H1 (cell line): Measurements from ENCODE around the gene ARHGEF10L. TPM values are rescaled to one million over a fixed set of nuclear protein-coding genes. Genes with fewer than 3 reads are reported as not detected.

Source experiments
- CTCF ChIA-PET: fragments of 300-600 bp; sonication (Branson Sonifier 250); formaldehyde crosslinking; loops from one replicate; lab custom pipeline; 2021; ENCODE audit not compliant: partially characterized antibody; lab: Charles Lee
- POLR2A ChIA-PET: fragments of 300-600 bp; sonication (Branson Sonifier 250); formaldehyde crosslinking; loops from one replicate; lab custom pipeline; 2021; ENCODE audit warnings: inconsistent platforms; ENCODE audit not compliant: partially characterized antibody; lab: Charles Lee
- DNase-seq, 2 experiments: peaks; one replicate each; pipeline versions ENCODE4 v3.0.0 to v3.0.0-alpha.2; 2010 to 2022; ENCODE audit warnings: low spot score in 2 of 2, low read depth in 1 of 2, mixed read lengths in 1 of 2
- FAIRE-seq: peaks from 2 replicates; lab custom pipeline; 2011; peaks lifted over from hg19 to GRCh38; lab: Jason Lieb, UNC
- H2AFZ ChIP-seq: 2 replicates; pipeline ENCODE4 v1.8.1; 2012; ENCODE audit warnings: low read length, inconsistent platforms
- H2AK5ac ChIP-seq: 2 replicates; pipeline ENCODE4 v1.6.1; 2013; ENCODE audit warnings: low read depth, low read length
- H2BK120ac ChIP-seq: replicated peaks from 2 replicates; pipeline ENCODE3; 2013; ENCODE audit warnings: low read depth, low read length, inconsistent platforms
- H2BK12ac ChIP-seq: 2 replicates; pipeline ENCODE4 v1.6.1; 2013; ENCODE audit warnings: low read depth, low read length
- H2BK15ac ChIP-seq: 2 replicates; pipeline ENCODE4 v1.6.1; 2013; ENCODE audit warnings: low read length
- H2BK20ac ChIP-seq: 2 replicates; pipeline ENCODE4 v1.6.1; 2013; ENCODE audit warnings: low read length
- H2BK5ac ChIP-seq: 2 replicates; pipeline ENCODE4 v1.6.1; 2013; ENCODE audit warnings: low read depth, low read length
- H3K14ac ChIP-seq: 2 replicates; pipeline ENCODE4 v1.6.1; 2013; ENCODE audit warnings: inconsistent platforms; ENCODE audit not compliant: insufficient read length
- H3K18ac ChIP-seq: 2 replicates; pipeline ENCODE4 v1.6.1; 2013; ENCODE audit warnings: low read length; ENCODE audit errors: extremely low read depth
- H3K23ac ChIP-seq: 2 replicates; pipeline ENCODE4 v1.6.1; 2013; ENCODE audit warnings: inconsistent platforms; ENCODE audit not compliant: insufficient read length
- H3K23me2 ChIP-seq: 2 replicates; pipeline ENCODE4 v1.6.1; 2013; ENCODE audit warnings: low read depth, low read length
- H3K27ac ChIP-seq: 2 replicates; pipeline ENCODE4 v1.6.1; 2011; ENCODE audit warnings: low read depth, low read length, inconsistent platforms
- H3K27me3 ChIP-seq, 4 experiments: replicated peaks in 1 of 4; 1 replicate in 1 of 4; 2 replicates in 3 of 4; pipeline versions ENCODE4 v1.6.1 to v1.8.1; 2011 to 2013; ENCODE audit warnings: low read length in 3 of 4, mild to moderate bottlenecking in 3 of 4, inconsistent platforms in 2 of 4, mixed read lengths in 2 of 4, moderate library complexity in 1 of 4; ENCODE audit not compliant: control insufficient read depth in 3 of 4, insufficient read depth in 3 of 4; ENCODE audit errors: extremely low read depth in 1 of 4
- H3K36me3 ChIP-seq, 4 experiments: 2 replicates each; pipeline versions ENCODE4 v1.6.1 to v1.8.1; 2011 to 2013; ENCODE audit warnings: mild to moderate bottlenecking in 4 of 4, low read length in 3 of 4, moderate library complexity in 2 of 4, control low read depth in 1 of 4, inconsistent platforms in 1 of 4; ENCODE audit not compliant: insufficient read depth in 4 of 4, control insufficient read depth in 2 of 4
- H3K4ac ChIP-seq: replicated peaks from 2 replicates; pipeline ENCODE3; 2013; ENCODE audit warnings: low read length, low read depth, mixed read lengths, inconsistent platforms; ENCODE audit not compliant: insufficient read length
- H3K4me1 ChIP-seq, 4 experiments: replicated peaks in 1 of 4; 1 replicate in 1 of 4; 2 replicates in 3 of 4; pipeline versions ENCODE4 v1.6.1 to v1.8.1; 2011 to 2013; ENCODE audit warnings: low read length in 3 of 4, inconsistent platforms in 2 of 4, mixed read lengths in 1 of 4; ENCODE audit not compliant: insufficient read depth in 4 of 4, control insufficient read depth in 3 of 4
- H3K4me2 ChIP-seq, 2 experiments: 2 replicates each; pipeline versions ENCODE4 v1.6.1 to v1.8.1; 2011 to 2013; ENCODE audit warnings: low read depth in 2 of 2, low read length in 2 of 2, control low read depth in 1 of 2, inconsistent platforms in 1 of 2, mild to moderate bottlenecking in 1 of 2; ENCODE audit not compliant: insufficient read depth in 1 of 2
- H3K4me3 ChIP-seq, 4 experiments: fragments of 200-600, 300-600 bp in 1 of 4; sonication (generic), shearing (Covaris generic), sonication (Bioruptor Twin) in 1 of 4; 2 replicates each; pipeline versions ENCODE4 v1.5.1 to v1.8.1; 2011 to 2016; ENCODE audit warnings: low read length in 4 of 4, low read depth in 3 of 4, control low read depth in 2 of 4, inconsistent platforms in 2 of 4, mild to moderate bottlenecking in 2 of 4, mixed read lengths in 1 of 4, moderate library complexity in 1 of 4; ENCODE audit not compliant: insufficient read depth in 2 of 4; ENCODE audit errors: extremely low read depth in 1 of 4
- H3K56ac ChIP-seq: replicated peaks from 2 replicates; pipeline ENCODE3; 2013; ENCODE audit warnings: low read depth, mild to moderate bottlenecking, mixed read lengths, low read length, inconsistent platforms; ENCODE audit not compliant: insufficient read length
- H3K79me1 ChIP-seq: 2 replicates; pipeline ENCODE4 v1.6.1; 2013; ENCODE audit warnings: low read depth, low read length, control low read depth
- H3K79me2 ChIP-seq, 2 experiments: 2 replicates each; pipeline versions ENCODE4 v1.6.1 to v1.8.1; 2012 to 2013; ENCODE audit warnings: low read length in 2 of 2, mild to moderate bottlenecking in 2 of 2, inconsistent platforms in 1 of 2; ENCODE audit not compliant: insufficient read depth in 2 of 2, control insufficient read depth in 1 of 2
- H3K9ac ChIP-seq, 4 experiments: replicated peaks in 1 of 4; 1 replicate in 1 of 4; 2 replicates in 3 of 4; pipeline versions ENCODE4 v1.6.1 to v1.8.1; 2011 to 2013; ENCODE audit warnings: low read depth in 3 of 4, low read length in 3 of 4, control low read depth in 2 of 4, mild to moderate bottlenecking in 2 of 4, moderate library complexity in 2 of 4, inconsistent platforms in 1 of 4; ENCODE audit errors: extremely low read depth in 1 of 4
- H3K9me3 ChIP-seq, 2 experiments: 2 replicates each; pipeline versions ENCODE4 v1.6.1 to v1.8.1; 2012 to 2013; ENCODE audit warnings: mild to moderate bottlenecking in 2 of 2, moderate library complexity in 2 of 2, control low read depth in 1 of 2, inconsistent platforms in 1 of 2, low read depth in 1 of 2, low read length in 1 of 2, mixed read lengths in 1 of 2; ENCODE audit not compliant: insufficient read depth in 2 of 2
- H4K20me1 ChIP-seq, 2 experiments: replicated peaks in 1 of 2; 2 replicates each; pipeline versions ENCODE3 to v1.8.1; 2011 to 2013; ENCODE audit warnings: inconsistent platforms in 2 of 2, low read length in 2 of 2, mild to moderate bottlenecking in 1 of 2; ENCODE audit not compliant: insufficient read depth in 2 of 2, control insufficient read depth in 1 of 2
- H4K5ac ChIP-seq: 2 replicates; pipeline ENCODE4 v1.6.1; 2013; ENCODE audit warnings: low read length, low read depth, mixed read lengths, inconsistent platforms; ENCODE audit not compliant: insufficient read length
- H4K8ac ChIP-seq: 2 replicates; pipeline ENCODE4 v1.8.0; 2013; ENCODE audit warnings: mild to moderate bottlenecking, moderate library complexity, low read length, inconsistent platforms; ENCODE audit not compliant: insufficient read depth; ENCODE audit errors: extremely low read depth
- H4K91ac ChIP-seq: replicated peaks from 2 replicates; pipeline ENCODE3; 2013; ENCODE audit warnings: low read length, mixed read lengths, inconsistent platforms; ENCODE audit not compliant: insufficient read length
- TCF12 ChIP-seq: IDR thresholded peaks from 2 replicates; pipeline ENCODE4 v1.6.1; 2011; ENCODE audit warnings: low read depth, mild to moderate bottlenecking, low read length
- WGBS, 2 experiments: shearing (Covaris generic) in 1 of 2; methylation state at CpG; one replicate each; pipeline versions ENCODE4 v1.1.6 to v1.1.7; 2013 to 2015; ENCODE audit warnings: low lambda C conversion rate in 2 of 2, mixed read lengths in 2 of 2, inconsistent platforms in 1 of 2, low coverage in 1 of 2, missing lambda C conversion rate in 1 of 2; ENCODE audit not compliant: insufficient replicate concordance in 2 of 2, insufficient coverage in 1 of 2, insufficient read length in 1 of 2; ENCODE audit errors: extremely low coverage in 1 of 2, missing lambda C conversion rate in 1 of 2; 5-methylcytosine and 5-hydroxymethylcytosine counted together
- polyA plus RNA-seq, 7 experiments: library from polyadenylated mRNA; depleted of rRNA in 3 of 7; stranded (reverse) in 5 of 7; unstranded in 2 of 7; fragments of >200 nt in 5 of 7; fragments of 200-250 nt in 2 of 7; gene quantifications; 1 replicate in 5 of 7; 2 replicates in 1 of 7; 4 replicates in 1 of 7; pipeline versions ENCODE4 v1.2.1 to v1.2.3, GENCODE V29; 2011 to 2013; ENCODE audit warnings: missing spikeins in 2 of 7, mixed read lengths in 2 of 7
- total RNA-seq: library from RNA; stranded (reverse); fragmentation: NEBNext Ultra II Directional; extraction: Animal tissue kit (Norgen Biotek cat#: 25700); gene quantifications from 2 replicates; pipeline ENCODE4 v1.2.1, GENCODE V29; 2021

ARHGEF10L gene
- total and polyA plus RNA-seq, 2 of the 8 experiments (the other 6 are each of a cell fraction or from before 2014, with no cell fraction given), result 33.6 to 39.6 TPM

- CTCF ChIA-PET, result interaction anchor here (0.8 to 86.2 kb wide), 6 partner anchors 13 to 90 kb away, joined by 3 to 1640 read pairs (median 82); no protein-coding TSS in a partner anchor
- no peaks in the 10 kb centered on the region for H3K23me2 ChIP-seq
These were observed 45.0 kb downstream of the ARHGEF10L start for GRCh38 chr1:17584539-17584938.

More at GRCh38 chr1:17584539-17584938, 45.0 kb downstream of the ARHGEF10L start:
- no peak for DNase-seq
- POLR2A ChIA-PET, result interaction anchor here (1.0 to 2.2 kb wide), 4 partner anchors 10 to 38 kb away, joined by 3 to 5 read pairs (median 4); no protein-coding TSS in a partner anchor
- no peak overlapping the region for H2BK12ac ChIP-seq
- no peak overlapping the region for H3K23ac ChIP-seq
- peaks cover 13 to 53% (median 35%) of the 10 kb centered on the region in 4 experiments for H3K4me1 ChIP-seq
- no peak overlapping the region for H3K4me2 ChIP-seq
- peaks cover 2 to 5% of the 10 kb centered on the region in 2 experiments for H4K20me1 ChIP-seq
- no peak overlapping the region for H4K5ac ChIP-seq
- H3K79me1 ChIP-seq, result peaks cover 13% of the 10 kb centered on the region
- no peak for TF ChIP-seq TCF12
- TF ChIP-seq, all 59 proteins: peak for 0
- peaks cover 0 to 8% (median under 1%) of the 10 kb centered on the region in 4 experiments; a peak in 3 of 8 replicates for H3K36me3 ChIP-seq
- H2BK120ac ChIP-seq, result no peak overlapping the region
- H3K27ac ChIP-seq, result no peak overlapping the region
- H2AK5ac ChIP-seq, result peak overlapping the region; percentile 83; the same call in 1 of the 2 replicates
- no peaks in the 10 kb centered on the region for H3K27me3 ChIP-seq
- H2BK20ac ChIP-seq, result no peak overlapping the region
- no peak overlapping the region for H3K14ac ChIP-seq
- no peak overlapping the region for H3K4me3 ChIP-seq
- no peak overlapping the region for H2AFZ ChIP-seq
- no peak overlapping the region for H4K91ac ChIP-seq
- peak overlapping the region; percentile 23; the same call in 1 of the 2 replicates for H2BK5ac ChIP-seq
- no peak overlapping the region for H3K9ac ChIP-seq
- H3K56ac ChIP-seq, result no peak overlapping the region
- H3K9me3 ChIP-seq, result no peaks in the 10 kb centered on the region
- WGBS, 2 experiments, result 95% methylated on average over 10 of the region's 10 CpGs; no CpG with 5 or more reads in 1 of the 2 experiments
- no peak overlapping the region for H3K4ac ChIP-seq
- peaks cover 0 to 16% of the 10 kb centered on the region in 2 experiments; a peak in 1 of 4 replicates for H3K79me2 ChIP-seq
- no peak for FAIRE-seq
- H4K8ac ChIP-seq, result no peak overlapping the region
- no peak overlapping the region for H3K18ac ChIP-seq
- no peak overlapping the region for H2BK15ac ChIP-seq
